Measurements from ENCODE around the gene GPSM1. TPM values are rescaled to one million over a fixed set of nuclear protein-coding genes. Genes with fewer than 3 reads are reported as not detected.

GPSM1 gene
- total and polyA plus RNA-seq, 2 donors (not counting 1 experiment from before 2014, with no cell fraction given), result 2.4 to 6.3 TPM

GRCh38 chr9:136313111-136314055 lies 14.0 kb upstream of the GPSM1 start:
- H3K36me3 ChIP-seq (replicated peaks in 1 of 2; ENCODE audit: control extremely low read depth in 1 of 2, control insufficient read depth in 1 of 2, extremely low read depth in 1 of 2, insufficient read depth in 2 of 2, low read length in 1 of 2), result no peaks in the 10 kb centered on the region
- H3K9me3 ChIP-seq (ENCODE audit: control extremely low read depth in 1 of 3, control insufficient read depth in 2 of 3, insufficient read depth in 1 of 3, low read length in 2 of 3), result peaks cover 0 to 27% (median 10%) of the 10 kb centered on the region in 3 donors
- Mint-ChIP-seq H3K9me3 (ENCODE audit: insufficient read depth) (peaks cover 3% of the 10 kb centered on the region), H3K4me1 (peaks cover 19% of the 10 kb centered on the region), H3K27ac (no peak overlapping the region), H3K4me3 (no peak overlapping the region), H3K27me3 (peaks cover 12% of the 10 kb centered on the region)
- ChIA-PET POLR2A (interaction anchor here (0.6 kb wide), 1 partner anchor 318 kb away, joined by 3 read pairs; no protein-coding TSS in a partner anchor), CTCF (interaction anchor here (0.8 to 2.7 kb wide), 4 partner anchors 11 to 165 kb away, joined by 3 to 21 read pairs (median 4); partner anchors contain the start of genes DNLZ and GPSM1)
- peaks cover 0 to 31% (median 2%) of the 10 kb centered on the region in 4 experiments for H3K27me3 ChIP-seq (replicated peaks in 1 of 4; ENCODE audit: control extremely low read depth in 1 of 4, control insufficient read depth in 3 of 4, insufficient read depth in 4 of 4, low read length in 3 of 4)
- H2AFZ ChIP-seq (ENCODE audit: insufficient read depth, low read depth, low read length, poor library complexity, severe bottlenecking), result no peak overlapping the region
- ATAC-seq (ENCODE audit: low read depth) (no peak), DNase-seq (no peak)
- TF ChIP-seq CTCF (IDR thresholded peaks at IDR 0.05) (no peak), EZH2 (IDR thresholded peaks at IDR 0.05; ENCODE audit: borderline replicate concordance, insufficient read depth, low read depth, low read length, poor library complexity, severe bottlenecking) (no peak)
- no peak overlapping the region for H3K9ac ChIP-seq (ENCODE audit: low read length)
- no peak overlapping the region for H3K4me3 ChIP-seq (ENCODE audit: control extremely low read depth in 1 of 5, extremely low read depth in 1 of 5, insufficient read depth in 1 of 5, low read depth in 2 of 5, low read length in 4 of 5)
- intact Hi-C loops (cut with micrococcal nuclease), result no loop called here
- H3K4me2 ChIP-seq (replicated peaks; ENCODE audit: low read depth, low read length, poor library complexity, severe bottlenecking), result no peak overlapping the region
- no peaks in the 10 kb centered on the region for H4K20me1 ChIP-seq (ENCODE audit: control insufficient read depth, insufficient read depth, low read length, poor library complexity, severe bottlenecking)
- H3K79me2 ChIP-seq (ENCODE audit: control insufficient read depth, insufficient read depth, low read length), result peaks cover 4% of the 10 kb centered on the region
- no peak overlapping the region for H3K27ac ChIP-seq (ENCODE audit: low read length in 2 of 2)
- WGBS (ENCODE audit: insufficient coverage), result 84% methylated on average over 18 of the region's 18 CpGs
- peaks cover 47 to 51% of the 10 kb centered on the region in 2 donors for H3K4me1 ChIP-seq (ENCODE audit: control insufficient read depth in 2 of 2, insufficient read depth in 2 of 2, low read length in 2 of 2)

GRCh38 chr9:136314056-136314416 lies 13.3 kb upstream of the GPSM1 start:
- H3K9me3 ChIP-seq (ENCODE audit: control extremely low read depth in 1 of 3, control insufficient read depth in 2 of 3, insufficient read depth in 1 of 3, low read length in 2 of 3), result peaks cover 0 to 27% (median 10%) of the 10 kb centered on the region in 3 donors
- H3K4me2 ChIP-seq (replicated peaks; ENCODE audit: low read depth, low read length, poor library complexity, severe bottlenecking), result no peak overlapping the region
- POLR2A ChIA-PET, result interaction anchor here (0.6 kb wide), 1 partner anchor 317 kb away, joined by 3 read pairs; no protein-coding TSS in a partner anchor
- 92% methylated on average over 2 of the region's 3 CpGs for whole genome bisulfite sequencing (ENCODE audit: insufficient coverage)
- DNase-seq, result no peak
- H4K20me1 ChIP-seq (ENCODE audit: control insufficient read depth, insufficient read depth, low read length, poor library complexity, severe bottlenecking), result no peaks in the 10 kb centered on the region
- peaks cover 46 to 51% of the 10 kb centered on the region in 2 donors for H3K4me1 ChIP-seq (ENCODE audit: control insufficient read depth in 2 of 2, insufficient read depth in 2 of 2, low read length in 2 of 2)
- Mint-ChIP-seq H3K4me1 (peaks cover 20% of the 10 kb centered on the region), H3K27me3 (peaks cover 12% of the 10 kb centered on the region), H3K9me3 (ENCODE audit: insufficient read depth) (peaks cover 3% of the 10 kb centered on the region), H3K27ac (no peak overlapping the region), H3K4me3 (no peak overlapping the region)
- CTCF ChIA-PET, result interaction anchor here (1.6 to 2.7 kb wide), 2 partner anchors 50 to 164 kb away, joined by 5 to 21 read pairs; partner anchors contain the start of gene DNLZ
- no peak overlapping the region for H2AFZ ChIP-seq (ENCODE audit: insufficient read depth, low read depth, low read length, poor library complexity, severe bottlenecking)
- H3K4me3 ChIP-seq (ENCODE audit: control extremely low read depth in 1 of 5, extremely low read depth in 1 of 5, insufficient read depth in 1 of 5, low read depth in 2 of 5, low read length in 4 of 5), result no peak overlapping the region
- TF ChIP-seq EZH2 (IDR thresholded peaks at IDR 0.05; ENCODE audit: borderline replicate concordance, insufficient read depth, low read depth, low read length, poor library complexity, severe bottlenecking) (no peak), CTCF (IDR thresholded peaks at IDR 0.05) (no peak)
- H3K27me3 ChIP-seq (replicated peaks in 1 of 4; ENCODE audit: control extremely low read depth in 1 of 4, control insufficient read depth in 3 of 4, insufficient read depth in 4 of 4, low read length in 3 of 4), result peaks cover 0 to 27% (median 2%) of the 10 kb centered on the region in 4 experiments
- no peaks in the 10 kb centered on the region for H3K36me3 ChIP-seq (replicated peaks in 1 of 2; ENCODE audit: control extremely low read depth in 1 of 2, control insufficient read depth in 1 of 2, extremely low read depth in 1 of 2, insufficient read depth in 2 of 2, low read length in 1 of 2)
- H3K9ac ChIP-seq (ENCODE audit: low read length), result no peak overlapping the region
- no peak for ATAC-seq (ENCODE audit: low read depth)
- H3K79me2 ChIP-seq (ENCODE audit: control insufficient read depth, insufficient read depth, low read length), result peaks cover 4% of the 10 kb centered on the region
- intact Hi-C loops (cut with micrococcal nuclease), result no loop called here
- no peak overlapping the region for H3K27ac ChIP-seq (ENCODE audit: low read length in 2 of 2)

All from B cell (primary cell).